Measurements from ENCODE around the gene RBBP7.

DNA sequence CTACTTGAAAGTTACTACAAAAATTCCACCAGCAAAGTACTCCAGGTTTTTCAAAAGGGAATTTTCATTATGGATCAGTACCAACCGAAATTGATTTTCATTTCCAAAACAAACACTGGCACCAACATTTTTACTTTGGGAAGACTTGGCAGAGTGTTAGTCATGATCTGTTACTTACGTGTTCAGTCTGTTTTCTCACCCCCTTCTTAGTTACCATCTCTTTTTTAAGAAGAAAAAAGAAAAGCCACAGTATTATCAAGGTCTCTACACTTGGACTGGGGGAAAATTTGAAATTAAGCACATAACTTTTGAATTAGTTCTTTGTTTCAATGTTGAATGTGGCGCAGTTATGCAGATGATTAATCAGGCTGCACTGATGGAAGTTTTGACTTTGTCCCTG is 27.5 kb downstream of the RBBP7 start:
- TF ChIP-seq, protein P1, sequence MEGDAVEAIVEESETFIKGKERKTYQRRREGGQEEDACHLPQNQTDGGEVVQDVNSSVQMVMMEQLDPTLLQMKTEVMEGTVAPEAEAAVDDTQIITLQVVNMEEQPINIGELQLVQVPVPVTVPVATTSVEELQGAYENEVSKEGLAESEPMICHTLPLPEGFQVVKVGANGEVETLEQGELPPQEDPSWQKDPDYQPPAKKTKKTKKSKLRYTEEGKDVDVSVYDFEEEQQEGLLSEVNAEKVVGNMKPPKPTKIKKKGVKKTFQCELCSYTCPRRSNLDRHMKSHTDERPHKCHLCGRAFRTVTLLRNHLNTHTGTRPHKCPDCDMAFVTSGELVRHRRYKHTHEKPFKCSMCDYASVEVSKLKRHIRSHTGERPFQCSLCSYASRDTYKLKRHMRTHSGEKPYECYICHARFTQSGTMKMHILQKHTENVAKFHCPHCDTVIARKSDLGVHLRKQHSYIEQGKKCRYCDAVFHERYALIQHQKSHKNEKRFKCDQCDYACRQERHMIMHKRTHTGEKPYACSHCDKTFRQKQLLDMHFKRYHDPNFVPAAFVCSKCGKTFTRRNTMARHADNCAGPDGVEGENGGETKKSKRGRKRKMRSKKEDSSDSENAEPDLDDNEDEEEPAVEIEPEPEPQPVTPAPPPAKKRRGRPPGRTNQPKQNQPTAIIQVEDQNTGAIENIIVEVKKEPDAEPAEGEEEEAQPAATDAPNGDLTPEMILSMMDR (optimal IDR thresholded peaks at IDR 0.05 in 1 of 3, IDR thresholded peaks at IDR 0.05 in 1 of 3, conservative IDR thresholded peaks at IDR 0.05 in 1 of 3; ENCODE audit: extremely low read depth in 1 of 3, insufficient read depth in 2 of 3, low read length in 3 of 3): no peak
- no peak for TF ChIP-seq EZH2 (IDR thresholded peaks at IDR 0.05; ENCODE audit: low read length)
